ENCODE data around the gene CERS6.

DNA sequence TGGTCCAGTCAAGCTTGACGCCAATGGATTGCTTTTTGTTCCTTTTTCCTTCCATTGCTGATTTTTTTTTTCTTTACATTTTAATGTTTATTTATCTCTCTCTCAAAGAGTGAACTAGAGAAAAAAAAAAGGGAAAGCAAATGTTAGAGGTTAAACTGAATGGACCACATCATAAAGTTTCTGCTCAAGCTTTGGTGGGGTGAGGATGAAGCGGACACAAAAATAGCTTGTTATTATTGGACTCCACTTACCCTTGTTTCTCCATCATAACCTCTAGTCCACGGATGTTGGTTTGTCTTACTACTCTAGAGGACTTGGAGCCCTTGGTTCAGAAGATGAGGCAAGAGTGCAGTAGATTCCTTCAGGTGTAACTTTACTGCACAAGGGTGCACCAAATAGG, 27.6 kb upstream of the CERS6 start:
- TF ChIP-seq SP1 (IDR thresholded peaks at IDR 0.05): no peak
- TF ChIP-seq, protein P1, sequence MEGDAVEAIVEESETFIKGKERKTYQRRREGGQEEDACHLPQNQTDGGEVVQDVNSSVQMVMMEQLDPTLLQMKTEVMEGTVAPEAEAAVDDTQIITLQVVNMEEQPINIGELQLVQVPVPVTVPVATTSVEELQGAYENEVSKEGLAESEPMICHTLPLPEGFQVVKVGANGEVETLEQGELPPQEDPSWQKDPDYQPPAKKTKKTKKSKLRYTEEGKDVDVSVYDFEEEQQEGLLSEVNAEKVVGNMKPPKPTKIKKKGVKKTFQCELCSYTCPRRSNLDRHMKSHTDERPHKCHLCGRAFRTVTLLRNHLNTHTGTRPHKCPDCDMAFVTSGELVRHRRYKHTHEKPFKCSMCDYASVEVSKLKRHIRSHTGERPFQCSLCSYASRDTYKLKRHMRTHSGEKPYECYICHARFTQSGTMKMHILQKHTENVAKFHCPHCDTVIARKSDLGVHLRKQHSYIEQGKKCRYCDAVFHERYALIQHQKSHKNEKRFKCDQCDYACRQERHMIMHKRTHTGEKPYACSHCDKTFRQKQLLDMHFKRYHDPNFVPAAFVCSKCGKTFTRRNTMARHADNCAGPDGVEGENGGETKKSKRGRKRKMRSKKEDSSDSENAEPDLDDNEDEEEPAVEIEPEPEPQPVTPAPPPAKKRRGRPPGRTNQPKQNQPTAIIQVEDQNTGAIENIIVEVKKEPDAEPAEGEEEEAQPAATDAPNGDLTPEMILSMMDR (IDR thresholded peaks at IDR 0.05; ENCODE audit: low read depth, low read length, missing input control): no peak
- TF ChIP-seq TAF1 (conservative IDR thresholded peaks at IDR 0.05): no peak
- no peak for TF ChIP-seq RAD21 (IDR thresholded peaks at IDR 0.05)
- TF ChIP-seq, protein P2, sequence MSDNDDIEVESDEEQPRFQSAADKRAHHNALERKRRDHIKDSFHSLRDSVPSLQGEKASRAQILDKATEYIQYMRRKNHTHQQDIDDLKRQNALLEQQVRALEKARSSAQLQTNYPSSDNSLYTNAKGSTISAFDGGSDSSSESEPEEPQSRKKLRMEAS (IDR thresholded peaks at IDR 0.05): no peak
- TF ChIP-seq, protein P3, sequence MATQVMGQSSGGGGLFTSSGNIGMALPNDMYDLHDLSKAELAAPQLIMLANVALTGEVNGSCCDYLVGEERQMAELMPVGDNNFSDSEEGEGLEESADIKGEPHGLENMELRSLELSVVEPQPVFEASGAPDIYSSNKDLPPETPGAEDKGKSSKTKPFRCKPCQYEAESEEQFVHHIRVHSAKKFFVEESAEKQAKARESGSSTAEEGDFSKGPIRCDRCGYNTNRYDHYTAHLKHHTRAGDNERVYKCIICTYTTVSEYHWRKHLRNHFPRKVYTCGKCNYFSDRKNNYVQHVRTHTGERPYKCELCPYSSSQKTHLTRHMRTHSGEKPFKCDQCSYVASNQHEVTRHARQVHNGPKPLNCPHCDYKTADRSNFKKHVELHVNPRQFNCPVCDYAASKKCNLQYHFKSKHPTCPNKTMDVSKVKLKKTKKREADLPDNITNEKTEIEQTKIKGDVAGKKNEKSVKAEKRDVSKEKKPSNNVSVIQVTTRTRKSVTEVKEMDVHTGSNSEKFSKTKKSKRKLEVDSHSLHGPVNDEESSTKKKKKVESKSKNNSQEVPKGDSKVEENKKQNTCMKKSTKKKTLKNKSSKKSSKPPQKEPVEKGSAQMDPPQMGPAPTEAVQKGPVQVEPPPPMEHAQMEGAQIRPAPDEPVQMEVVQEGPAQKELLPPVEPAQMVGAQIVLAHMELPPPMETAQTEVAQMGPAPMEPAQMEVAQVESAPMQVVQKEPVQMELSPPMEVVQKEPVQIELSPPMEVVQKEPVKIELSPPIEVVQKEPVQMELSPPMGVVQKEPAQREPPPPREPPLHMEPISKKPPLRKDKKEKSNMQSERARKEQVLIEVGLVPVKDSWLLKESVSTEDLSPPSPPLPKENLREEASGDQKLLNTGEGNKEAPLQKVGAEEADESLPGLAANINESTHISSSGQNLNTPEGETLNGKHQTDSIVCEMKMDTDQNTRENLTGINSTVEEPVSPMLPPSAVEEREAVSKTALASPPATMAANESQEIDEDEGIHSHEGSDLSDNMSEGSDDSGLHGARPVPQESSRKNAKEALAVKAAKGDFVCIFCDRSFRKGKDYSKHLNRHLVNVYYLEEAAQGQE (IDR thresholded peaks at IDR 0.05): no peak
- TF ChIP-seq HNF4A (conservative IDR thresholded peaks at IDR 0.05): no peak
- TF ChIP-seq YY1 (IDR thresholded peaks at IDR 0.05): no peak
- no peak for TF ChIP-seq RXRA (IDR thresholded peaks at IDR 0.05)

Data from liver (tissue), 3 donors.